HepG2 (cell line): ENCODE data around the gene WDR48. TPM values are rescaled to one million over a fixed set of nuclear protein-coding genes. Genes with fewer than 3 reads are reported as not detected.

Source experiments
- ATAC-seq: fragments of 200-7000 bp; cut with Tn5 transposase; 3 replicates; pipeline ENCODE4 v1.9.1; 2020; ENCODE audit warnings: mild to moderate bottlenecking, moderate library complexity
- BruUV-seq: library from RNA; stranded (reverse); fragments of 400-500 nt; replicated peaks from 2 replicates; lab custom pipeline; 2021; lab: Mats Ljungman, UMichigan
- CTCF ChIA-PET: fragments of 300-600 bp; formaldehyde crosslinking; extraction: SDS; loops from one replicate; lab custom pipeline; 2021; ENCODE audit warnings: low total read pairs, inconsistent platforms, low intra/inter-chr PET ratio; lab: Yijun Ruan, JAX
- POLR2A ChIA-PET: fragments of 350-600 bp; sonication (Branson Sonifier 250); formaldehyde crosslinking; loops from one replicate; lab custom pipeline; 2020; ENCODE audit warnings: antibody characterized with exemption, inconsistent platforms; lab: Yijun Ruan, JAX
- DNase-seq: peaks from one replicate; pipeline ENCODE4 v3.0.0-alpha.2; 2015; ENCODE audit warnings: low spot score
- FAIRE-seq: peaks from 3 replicates; lab custom pipeline; 2011; peaks lifted over from hg19 to GRCh38; lab: Jason Lieb, UNC
- H2AFZ ChIP-seq: one replicate; pipeline ENCODE4 v1.6.1; 2011; ENCODE audit warnings: low read length, inconsistent platforms
- H3K27ac ChIP-seq: fragments of 300-600 bp; 3 replicates; pipeline ENCODE4 v1.8.0; 2011; ENCODE audit warnings: mixed run types, mild to moderate bottlenecking, mixed read lengths, low read length, inconsistent platforms; ENCODE audit not compliant: insufficient read depth; ENCODE audit errors: extremely low read length
- H3K27me3 ChIP-seq, 2 experiments: fragments of 200-600 bp in 1 of 2; 2 replicates in 1 of 2; 3 replicates in 1 of 2; pipeline versions ENCODE4 v1.6.0 to v1.8.0; 2011; ENCODE audit warnings: low read length in 2 of 2, mild to moderate bottlenecking in 2 of 2, moderate library complexity in 2 of 2, inconsistent platforms in 1 of 2; ENCODE audit not compliant: insufficient read depth in 2 of 2, control insufficient read depth in 1 of 2
- H3K36me3 ChIP-seq, 2 experiments: fragments of 200-600 bp in 1 of 2; replicated peaks in 1 of 2; 2 replicates in 1 of 2; 3 replicates in 1 of 2; pipeline versions ENCODE4 v1.5.1 to v1.8.0; 2011; ENCODE audit warnings: low read length in 2 of 2, inconsistent platforms in 1 of 2; ENCODE audit not compliant: insufficient read depth in 2 of 2, control insufficient read depth in 1 of 2
- H3K4me1 ChIP-seq: 2 replicates; pipeline ENCODE4 v1.5.1; 2012; ENCODE audit warnings: low read length, inconsistent platforms; ENCODE audit not compliant: insufficient read depth
- H3K4me2 ChIP-seq: 2 replicates; pipeline ENCODE4 v1.6.0; 2011; ENCODE audit warnings: low read depth, low read length, inconsistent platforms
- H3K4me3 ChIP-seq, 3 experiments: fragments of 200-600 bp in 1 of 3; sonication (generic), shearing (Covaris generic) in 1 of 3; replicated peaks in 1 of 3; 2 replicates each; pipeline ENCODE4 v1.5.1; 2011 to 2016; ENCODE audit warnings: low read length in 3 of 3, inconsistent platforms in 2 of 3, low read depth in 2 of 3, mild to moderate bottlenecking in 2 of 3, control low read depth in 1 of 3, mixed read lengths in 1 of 3; ENCODE audit not compliant: insufficient read depth in 1 of 3
- H3K79me2 ChIP-seq: one replicate; pipeline ENCODE4 v1.6.1; 2011; ENCODE audit warnings: low read length, inconsistent platforms; ENCODE audit not compliant: insufficient read depth
- H3K9ac ChIP-seq: 2 replicates; pipeline ENCODE4 v1.6.0; 2011; ENCODE audit warnings: mild to moderate bottlenecking, low read depth, low read length, inconsistent platforms; ENCODE audit not compliant: insufficient read depth
- H3K9me3 ChIP-seq: 2 replicates; pipeline ENCODE4 v1.5.1; 2012; ENCODE audit warnings: mild to moderate bottlenecking, low read length
- H4K20me1 ChIP-seq: 2 replicates; pipeline ENCODE4 v1.6.0; 2011; ENCODE audit warnings: inconsistent platforms, mild to moderate bottlenecking, low read length, moderate library complexity; ENCODE audit not compliant: insufficient read depth
- ARID2 ChIP-seq: sonication (generic); formaldehyde crosslinking; IDR thresholded peaks from 2 replicates; pipeline ENCODE4 v1.8.1; 2022; ENCODE audit warnings: mild to moderate bottlenecking, missing genetic modification reagents, borderline replicate concordance
- ETV5 ChIP-seq: IDR thresholded peaks from 2 replicates; pipeline ENCODE4 v1.6.1; 2018; ENCODE audit warnings: missing biosample characterization, missing genetic modification reagents, inconsistent platforms, borderline replicate concordance
- FOXK2 ChIP-seq: fragments of 450-650 bp; IDR thresholded peaks from 2 replicates; pipeline ENCODE4 v1.6.1; 2016
- POLR2G ChIP-seq: fragments of 200-400 bp; formaldehyde crosslinking; IDR thresholded peaks from 2 replicates; pipeline ENCODE4 v1.6.1; 2018; ENCODE audit warnings: mild to moderate bottlenecking, low read depth, low read length, moderate library complexity
- PPARG ChIP-seq: conservative IDR thresholded peaks from 2 replicates; pipeline ENCODE4 v1.6.1; 2016; ENCODE audit warnings: missing biosample characterization, missing genetic modification reagents
- SIX1 ChIP-seq: sonication (generic); formaldehyde crosslinking; IDR thresholded peaks from 2 replicates; pipeline ENCODE4 v1.4.0; 2020; ENCODE audit warnings: missing genetic modification reagents, borderline replicate concordance
- ZBTB2 ChIP-seq: sonication (generic); formaldehyde crosslinking; IDR thresholded peaks from 2 replicates; pipeline ENCODE4 v1.8.0; 2022; ENCODE audit warnings: low read depth, missing genetic modification reagents
- ZNF616 ChIP-seq: sonication (generic); formaldehyde crosslinking; IDR thresholded peaks from 2 replicates; pipeline ENCODE4 v1.5.0; 2020; ENCODE audit warnings: low read depth, mild to moderate bottlenecking, missing genetic modification reagents
- ZNF7 ChIP-seq: IDR thresholded peaks from 2 replicates; pipeline ENCODE4 v1.6.1; 2016; ENCODE audit warnings: missing biosample characterization, missing genetic modification reagents
- ZNF775 ChIP-seq: sonication (generic); formaldehyde crosslinking; IDR thresholded peaks from 2 replicates; pipeline ENCODE4 v1.4.0; 2020; ENCODE audit warnings: missing genetic modification reagents, mild to moderate bottlenecking, moderate library complexity, borderline replicate concordance
- WGBS: methylation state at CpG from one replicate; pipeline ENCODE4 v1.1.6; 2017; ENCODE audit warnings: low lambda C conversion rate; 5-methylcytosine and 5-hydroxymethylcytosine counted together
- in situ Hi-C: cut with HindIII; loops from 2 replicates; pipeline ENCODE4 v1.10.0; 2017; ENCODE audit warnings: low pct_unique_long_range_greater_than_20kb; ENCODE audit not compliant: extremely low pct_ligation_motif_present
- intact Hi-C: fragments of 100-400 bp; cut with micrococcal nuclease; formaldehyde crosslinking; loops from one replicate; pipeline ENCODE4 v1.10.0; 2022; ENCODE audit not compliant: unreplicated experiment
- polyA plus RNA-seq, 8 experiments: library from polyadenylated mRNA; depleted of rRNA in 3 of 8; stranded (reverse) in 7 of 8; unstranded in 1 of 8; fragments of >200 nt; fragmentation: Illumina TruSeq in 4 of 8; extraction: Trizol in 4 of 8; gene quantifications; 2 replicates each; pipeline versions ENCODE4 v1.2.1 to v1.2.3, GENCODE V29; 2011 to 2016; ENCODE audit warnings: low read depth in 4 of 8, missing spikeins in 1 of 8, mixed read lengths in 1 of 8; ENCODE audit not compliant: insufficient read depth in 1 of 8
- total RNA-seq, 5 experiments: library from RNA; depleted of rRNA; stranded (reverse); fragments of >200 nt; fragmentation: Illumina TruSeq; extraction: Trizol; gene quantifications; 2 replicates each; pipeline ENCODE4 v1.2.3, GENCODE V29; 2016; ENCODE audit warnings: low read depth in 1 of 5

The WDR48 gene
- total and polyA plus RNA-seq, 2 of the 13 experiments (the other 11 are each of a cell fraction or from before 2014, with no cell fraction given), result 29.2 to 31.2 TPM

GRCh38 chr3:39137435-39137936 lies 85.7 kb downstream of the WDR48 start:
- no peak for DNase-seq
- Histone ChIP-seq H2AFZ (no peak overlapping the region), H4K20me1 (no peaks in the 10 kb centered on the region), H3K36me3 (peaks cover 4 to 8% of the 10 kb centered on the region in 2 experiments; a peak in 4 of 5 replicates), H3K4me2 (no peak overlapping the region), H3K4me1 (no peaks in the 10 kb centered on the region), H3K9me3 (no peaks in the 10 kb centered on the region), H3K4me3 (no peak overlapping the region), H3K27me3 (0 out of 5 replicates have a peak, but pooled peaks cover 0 to 1% of the 10 kb centered on the region in 2 experiments), H3K9ac (no peak overlapping the region), H3K79me2 (no peaks in the 10 kb centered on the region), H3K27ac (no peak overlapping the region)
- intact Hi-C loops (no loop called here), in situ Hi-C loops (no loop called here)
- no peak for FAIRE-seq
- CTCF ChIA-PET, result no interaction called here
- BruUV-seq, result no TSS peak
- ATAC-seq, result no peak
- POLR2A ChIA-PET, result no interaction called here
- no peak for TF ChIP-seq FOXK2
- TF ChIP-seq ETV5 (CRISPR knock-in tag), result no peak
- no peak for TF ChIP-seq ZNF7 (CRISPR knock-in tag)
- no peak for TF ChIP-seq ZBTB2 (CRISPR knock-in tag)
- no peak for TF ChIP-seq SIX1
- TF ChIP-seq PPARG (CRISPR knock-in tag), result no peak
- TF ChIP-seq POLR2G, result no peak
- no peak for TF ChIP-seq ARID2
- no peak for TF ChIP-seq ZNF616 (CRISPR knock-in tag)
- TF ChIP-seq ZNF775 (CRISPR knock-in tag), result no peak
- 76% methylated on average over 13 of the region's 18 CpGs for WGBS
